Measurements from ENCODE around the gene LRWD1.
"Not testable (repeated sequence)": the region's sequence is repeated elsewhere in the genome, so short reads cannot be mapped to it uniquely, and the experiment has no call there.

- not testable (repeated sequence) for TF ChIP-seq CTCF (IDR thresholded peaks at IDR 0.05); POLR2AphosphoS5 (IDR thresholded peaks at IDR 0.05; ENCODE audit: low read depth, low read length)
Measured at GRCh38 chr7:102503141-102503540, 38.4 kb downstream of the LRWD1 start.
